ENCODE data around the gene WWOX. TPM values are rescaled to one million over a fixed set of nuclear protein-coding genes. Genes with fewer than 3 reads are reported as not detected.

Gene WWOX
- total and polyA plus RNA-seq, 4 donors = 5.4 to 61.5 (median 18.4) TPM

DNA sequence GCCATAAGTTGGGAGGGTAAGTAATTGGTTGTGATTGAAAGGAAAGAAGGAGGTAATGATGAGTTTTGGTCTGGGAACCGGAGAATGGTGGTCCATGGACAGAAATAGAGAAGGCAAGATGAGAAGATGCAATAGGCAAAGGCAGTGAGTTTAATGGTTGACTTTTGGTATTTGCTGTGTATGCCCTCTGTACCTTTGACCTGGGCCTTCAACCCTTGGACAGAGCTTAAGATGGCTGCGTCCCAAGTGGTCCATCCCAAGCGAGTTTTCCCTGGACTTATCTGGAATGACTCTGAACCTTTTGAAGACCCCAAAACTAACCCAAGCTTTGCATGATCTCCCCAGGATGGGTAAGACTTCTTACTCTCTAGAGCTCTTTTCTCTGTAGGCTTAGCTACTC, 836.6 kb downstream of the WWOX start:
- ATAC-seq (ENCODE audit: insufficient read depth, low FRiP score) = no peak

DNA sequence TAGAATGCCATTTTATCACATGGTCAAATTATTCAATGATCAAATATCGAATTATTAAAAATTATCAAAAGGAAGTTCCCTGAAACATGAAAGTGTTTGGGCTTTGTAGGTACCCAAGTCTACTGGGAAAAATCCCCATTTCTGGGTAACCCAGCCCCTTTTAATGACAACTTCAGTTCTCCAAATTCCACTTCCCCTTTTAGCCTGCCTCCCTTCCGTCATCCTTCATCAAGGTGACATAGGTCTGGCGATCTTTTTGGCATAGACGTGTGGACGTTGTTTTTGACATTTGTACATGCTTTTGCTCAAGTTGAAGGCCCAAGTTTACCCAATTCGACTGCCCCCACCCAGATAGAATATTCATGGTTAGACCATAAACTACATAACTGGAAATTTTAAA, 840.1 kb downstream of the WWOX start:
- Histone ChIP-seq H3K36me3 (ENCODE audit: control insufficient read depth in 4 of 4, insufficient read depth in 4 of 4, low read length in 4 of 4) (no peaks in the 10 kb centered on the region), H3K4me1 (ENCODE audit: control insufficient read depth in 5 of 5, insufficient read depth in 5 of 5, low read length in 5 of 5) (peaks cover 0 to 7% (median 4%) of the 10 kb centered on the region in 5 donors), H3K9me3 (ENCODE audit: control insufficient read depth in 4 of 4, insufficient read depth in 3 of 4, low read length in 3 of 4) (no peaks in the 10 kb centered on the region), H3K9ac (ENCODE audit: insufficient read depth in 1 of 2, low read length in 2 of 2) (no peak overlapping the region), H3K4me3 (no peak overlapping the region), H3K27ac (ENCODE audit: low read depth in 1 of 2, low read length in 1 of 2) (no peak overlapping the region), H3K27me3 (ENCODE audit: control insufficient read depth in 3 of 3, insufficient read depth in 3 of 3, low read length in 2 of 3) (no peaks in the 10 kb centered on the region)
- TF ChIP-seq, protein P1, sequence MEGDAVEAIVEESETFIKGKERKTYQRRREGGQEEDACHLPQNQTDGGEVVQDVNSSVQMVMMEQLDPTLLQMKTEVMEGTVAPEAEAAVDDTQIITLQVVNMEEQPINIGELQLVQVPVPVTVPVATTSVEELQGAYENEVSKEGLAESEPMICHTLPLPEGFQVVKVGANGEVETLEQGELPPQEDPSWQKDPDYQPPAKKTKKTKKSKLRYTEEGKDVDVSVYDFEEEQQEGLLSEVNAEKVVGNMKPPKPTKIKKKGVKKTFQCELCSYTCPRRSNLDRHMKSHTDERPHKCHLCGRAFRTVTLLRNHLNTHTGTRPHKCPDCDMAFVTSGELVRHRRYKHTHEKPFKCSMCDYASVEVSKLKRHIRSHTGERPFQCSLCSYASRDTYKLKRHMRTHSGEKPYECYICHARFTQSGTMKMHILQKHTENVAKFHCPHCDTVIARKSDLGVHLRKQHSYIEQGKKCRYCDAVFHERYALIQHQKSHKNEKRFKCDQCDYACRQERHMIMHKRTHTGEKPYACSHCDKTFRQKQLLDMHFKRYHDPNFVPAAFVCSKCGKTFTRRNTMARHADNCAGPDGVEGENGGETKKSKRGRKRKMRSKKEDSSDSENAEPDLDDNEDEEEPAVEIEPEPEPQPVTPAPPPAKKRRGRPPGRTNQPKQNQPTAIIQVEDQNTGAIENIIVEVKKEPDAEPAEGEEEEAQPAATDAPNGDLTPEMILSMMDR (IDR thresholded peaks at IDR 0.05; ENCODE audit: control extremely low read depth, extremely low read depth) = no peak
- WGBS, 2 donors = 52 to 72% methylated on average over 6 of the region's 6 CpGs
- no peak for DNase-seq
- ATAC-seq (ENCODE audit: insufficient read depth, low FRiP score) = no peak

More for the DNA sequence above, 836.6 kb downstream of the WWOX start:
- no peaks in the 10 kb centered on the region for H3K36me3 ChIP-seq (ENCODE audit: control insufficient read depth in 4 of 4, insufficient read depth in 4 of 4, low read length in 4 of 4)
- H3K27ac ChIP-seq (ENCODE audit: low read depth in 1 of 2, low read length in 1 of 2) = no peak overlapping the region
- peaks cover 0 to 3% (median 0%) of the 10 kb centered on the region in 3 donors for H3K27me3 ChIP-seq (ENCODE audit: control insufficient read depth in 3 of 3, insufficient read depth in 3 of 3, low read length in 2 of 3)
- H3K4me1 ChIP-seq (ENCODE audit: control insufficient read depth in 5 of 5, insufficient read depth in 5 of 5, low read length in 5 of 5) = peaks cover 0 to 5% (median 0%) of the 10 kb centered on the region in 5 donors
- no peaks in the 10 kb centered on the region for H3K9me3 ChIP-seq (ENCODE audit: control insufficient read depth in 4 of 4, insufficient read depth in 3 of 4, low read length in 3 of 4)
- no peak overlapping the region for H3K9ac ChIP-seq (ENCODE audit: insufficient read depth in 1 of 2, low read length in 2 of 2)
- H3K4me3 ChIP-seq = no peak overlapping the region
- DNase-seq = no peak
- WGBS, 2 donors = 94 to 98% methylated on average over 3 of the region's 3 CpGs
- TF ChIP-seq, protein P1 (IDR thresholded peaks at IDR 0.05; ENCODE audit: control extremely low read depth, extremely low read depth) = no peak

DNA sequence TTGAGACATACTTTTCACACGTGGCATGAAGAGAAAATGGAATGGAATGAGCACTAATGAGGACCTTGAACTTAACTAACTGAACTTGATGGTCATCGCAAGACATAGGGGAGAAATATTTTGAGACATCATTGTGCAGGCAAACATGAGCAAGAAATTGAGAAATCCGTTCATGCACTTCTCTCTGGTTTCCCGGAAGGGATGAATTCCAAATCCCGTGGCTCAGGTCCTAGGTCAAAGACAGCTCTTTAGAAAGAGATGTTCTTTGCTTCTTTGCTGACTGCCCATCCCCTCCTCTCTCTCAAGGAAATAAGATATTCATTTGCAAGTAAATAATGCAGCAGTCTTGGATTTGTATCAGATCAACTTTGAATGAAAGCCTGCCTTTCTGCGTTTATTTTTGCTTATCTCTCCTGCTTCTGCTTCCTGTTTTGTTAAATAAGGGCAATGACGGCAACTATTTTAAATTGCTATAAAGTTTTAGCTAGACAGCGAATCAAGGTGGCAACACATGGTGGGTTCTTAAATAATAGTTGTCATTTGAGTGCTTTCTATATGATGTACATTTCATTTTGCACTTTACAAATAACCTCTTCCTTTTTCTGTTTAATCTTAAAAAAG, 843.3 kb downstream of the WWOX start:
- no peak overlapping the region for H3K9ac ChIP-seq (ENCODE audit: insufficient read depth in 1 of 2, low read length in 2 of 2)
- 28 to 39% methylated on average over 8 of the region's 8 CpGs for WGBS, 2 donors
- no peaks in the 10 kb centered on the region for H3K36me3 ChIP-seq (ENCODE audit: control insufficient read depth in 4 of 4, insufficient read depth in 4 of 4, low read length in 4 of 4)
- TF ChIP-seq, protein P1 (IDR thresholded peaks at IDR 0.05; ENCODE audit: control extremely low read depth, extremely low read depth) = no peak
- DNase-seq (peak in 1 of 3 donors; percentile 34), ATAC-seq (ENCODE audit: insufficient read depth, low FRiP score) (no peak)
- H3K4me3 ChIP-seq = no peak overlapping the region
- H3K27me3 ChIP-seq (ENCODE audit: control insufficient read depth in 3 of 3, insufficient read depth in 3 of 3, low read length in 2 of 3) = no peaks in the 10 kb centered on the region
- H3K9me3 ChIP-seq (ENCODE audit: control insufficient read depth in 4 of 4, insufficient read depth in 3 of 4, low read length in 3 of 4) = no peaks in the 10 kb centered on the region
- no peak overlapping the region for H3K27ac ChIP-seq (ENCODE audit: low read depth in 1 of 2, low read length in 1 of 2)
- peaks cover 0 to 13% (median 4%) of the 10 kb centered on the region in 5 donors for H3K4me1 ChIP-seq (ENCODE audit: control insufficient read depth in 5 of 5, insufficient read depth in 5 of 5, low read length in 5 of 5)
